ENCODE data around the gene PCDHGA10.

DNA sequence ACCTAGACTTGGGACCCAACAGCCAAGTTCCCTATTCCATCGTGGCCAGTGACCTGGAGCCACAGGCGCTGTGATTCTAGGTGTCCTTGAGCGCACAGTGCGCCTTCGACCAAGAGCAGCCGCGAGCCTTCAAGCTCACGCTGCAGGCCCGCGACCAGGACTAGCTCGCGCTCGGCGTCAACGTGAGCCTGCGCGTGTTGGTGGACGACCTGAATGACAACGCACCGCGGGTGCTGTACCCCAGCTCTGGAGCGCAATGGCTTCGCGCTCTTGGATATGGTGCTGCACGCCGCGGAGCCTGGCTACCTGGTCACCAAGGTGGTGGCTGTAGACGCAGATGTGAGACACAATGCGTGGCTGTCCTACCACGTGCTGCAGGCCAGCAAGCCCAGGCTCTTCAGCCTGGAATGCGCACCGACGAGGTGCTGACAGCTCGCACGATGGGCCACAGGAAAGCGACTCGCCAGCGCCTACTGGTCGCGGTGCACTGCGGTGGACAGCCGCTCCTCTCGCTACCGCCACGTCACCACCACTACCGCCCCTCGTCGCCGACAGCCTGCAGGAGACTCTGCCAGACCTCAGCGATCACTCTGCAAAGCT lies 28.9 kb downstream of the PCDHGA10 start:
- TF ChIP-seq, protein P1, sequence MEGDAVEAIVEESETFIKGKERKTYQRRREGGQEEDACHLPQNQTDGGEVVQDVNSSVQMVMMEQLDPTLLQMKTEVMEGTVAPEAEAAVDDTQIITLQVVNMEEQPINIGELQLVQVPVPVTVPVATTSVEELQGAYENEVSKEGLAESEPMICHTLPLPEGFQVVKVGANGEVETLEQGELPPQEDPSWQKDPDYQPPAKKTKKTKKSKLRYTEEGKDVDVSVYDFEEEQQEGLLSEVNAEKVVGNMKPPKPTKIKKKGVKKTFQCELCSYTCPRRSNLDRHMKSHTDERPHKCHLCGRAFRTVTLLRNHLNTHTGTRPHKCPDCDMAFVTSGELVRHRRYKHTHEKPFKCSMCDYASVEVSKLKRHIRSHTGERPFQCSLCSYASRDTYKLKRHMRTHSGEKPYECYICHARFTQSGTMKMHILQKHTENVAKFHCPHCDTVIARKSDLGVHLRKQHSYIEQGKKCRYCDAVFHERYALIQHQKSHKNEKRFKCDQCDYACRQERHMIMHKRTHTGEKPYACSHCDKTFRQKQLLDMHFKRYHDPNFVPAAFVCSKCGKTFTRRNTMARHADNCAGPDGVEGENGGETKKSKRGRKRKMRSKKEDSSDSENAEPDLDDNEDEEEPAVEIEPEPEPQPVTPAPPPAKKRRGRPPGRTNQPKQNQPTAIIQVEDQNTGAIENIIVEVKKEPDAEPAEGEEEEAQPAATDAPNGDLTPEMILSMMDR (IDR thresholded peaks at IDR 0.05) = no peak
- TF ChIP-seq POLR2A (IDR thresholded peaks at IDR 0.05) (no peak), EP300 (IDR thresholded peaks at IDR 0.05) (no peak)

Data from upper lobe of left lung (tissue), 4 donors.